HepG2 (cell line): Measurements from ENCODE around the gene FAM174C. TPM values are rescaled to one million over a fixed set of nuclear protein-coding genes. Genes with fewer than 3 reads are reported as not detected.

ENCODE experiments used
- CC2D1A ChIP-seq: sonication (generic); formaldehyde crosslinking; IDR thresholded peaks from 2 replicates; pipeline ENCODE4 v1.8.1; 2023; ENCODE audit warnings: mild to moderate bottlenecking, missing genetic modification reagents
- CSRNP2 ChIP-seq: sonication (generic); formaldehyde crosslinking; conservative IDR thresholded peaks from 2 replicates; pipeline ENCODE4 v1.8.0; 2022; ENCODE audit warnings: low read depth, missing genetic modification reagents
- HIVEP1 ChIP-seq: sonication (generic); formaldehyde crosslinking; IDR thresholded peaks from 2 replicates; pipeline ENCODE4 v1.4.0; 2020; ENCODE audit warnings: mild to moderate bottlenecking, missing genetic modification reagents
- HOXA3 ChIP-seq: sonication (generic); formaldehyde crosslinking; IDR thresholded peaks from 2 replicates; pipeline ENCODE4 v1.5.0; 2020; ENCODE audit warnings: missing genetic modification reagents
- KIAA2018 ChIP-seq: sonication (generic); formaldehyde crosslinking; IDR thresholded peaks from 2 replicates; pipeline ENCODE4 v1.5.0; 2020; ENCODE audit warnings: mild to moderate bottlenecking, missing genetic modification reagents, borderline replicate concordance
- MAZ ChIP-seq, 2 experiments: sonication (generic) in 1 of 2; formaldehyde crosslinking in 1 of 2; IDR thresholded peaks; 2 replicates each; pipeline versions ENCODE4 v1.5.0 to v1.6.1; 2012 to 2020; ENCODE audit warnings: low read depth in 2 of 2, mild to moderate bottlenecking in 2 of 2, borderline replicate concordance in 1 of 2, improper control_type of control experiment in 1 of 2, low read length in 1 of 2, missing genetic modification reagents in 1 of 2, moderate library complexity in 1 of 2
- MIXL1 ChIP-seq: IDR thresholded peaks from 2 replicates; pipeline ENCODE4 v1.6.1; 2016
- PHF5A ChIP-seq: IDR thresholded peaks from one replicate; pipeline ENCODE4 v1.6.1; 2018; ENCODE audit warnings: low read depth, missing genetic modification reagents; ENCODE audit not compliant: unreplicated experiment
- SMARCC2 ChIP-seq: fragments of 450-650 bp; IDR thresholded peaks from 2 replicates; pipeline ENCODE4 v1.6.1; 2017; ENCODE audit warnings: antibody characterized with exemption, mild to moderate bottlenecking
- TRIM24 ChIP-seq: sonication (generic); formaldehyde crosslinking; IDR thresholded peaks from 2 replicates; pipeline ENCODE4 v1.8.0; 2022; ENCODE audit warnings: mild to moderate bottlenecking, missing genetic modification reagents
- U2AF2 ChIP-seq: fragments of 200-400 bp; formaldehyde crosslinking; IDR thresholded peaks from 2 replicates; pipeline ENCODE4 v1.6.1; 2017; ENCODE audit warnings: low read depth, mild to moderate bottlenecking, low read length
- ZNF18 ChIP-seq: sonication (generic); formaldehyde crosslinking; IDR thresholded peaks from 2 replicates; pipeline ENCODE4 v1.8.0; 2022; ENCODE audit warnings: mild to moderate bottlenecking, missing genetic modification reagents; ENCODE audit not compliant: insufficient replicate concordance
- ZNF580 ChIP-seq: IDR thresholded peaks from 2 replicates; pipeline ENCODE4 v1.6.1; 2016; ENCODE audit warnings: low read depth, borderline replicate concordance
- ZNF713 ChIP-seq: sonication (generic); formaldehyde crosslinking; IDR thresholded peaks from 2 replicates; pipeline ENCODE4 v1.4.0; 2020; ENCODE audit warnings: mild to moderate bottlenecking, missing genetic modification reagents
- polyA plus RNA-seq, 8 experiments: library from polyadenylated mRNA; depleted of rRNA in 3 of 8; stranded (reverse) in 7 of 8; unstranded in 1 of 8; fragments of >200 nt; fragmentation: Illumina TruSeq in 4 of 8; extraction: Trizol in 4 of 8; gene quantifications; 2 replicates each; pipeline versions ENCODE4 v1.2.1 to v1.2.3, GENCODE V29; 2011 to 2016; ENCODE audit warnings: low read depth in 4 of 8, missing spikeins in 1 of 8, mixed read lengths in 1 of 8; ENCODE audit not compliant: insufficient read depth in 1 of 8
- total RNA-seq, 5 experiments: library from RNA; depleted of rRNA; stranded (reverse); fragments of >200 nt; fragmentation: Illumina TruSeq; extraction: Trizol; gene quantifications; 2 replicates each; pipeline ENCODE4 v1.2.3, GENCODE V29; 2016; ENCODE audit warnings: low read depth in 1 of 5
- TF ChIP-seq, protein P1 (sequence below): IDR thresholded peaks from 2 replicates; pipeline ENCODE4 v1.6.1; 2018; ENCODE audit warnings: missing genetic modification reagents, mild to moderate bottlenecking, missing compliant biosample characterization

Gene FAM174C
- total and polyA plus RNA-seq, 2 of the 13 experiments (the other 11 are each of a cell fraction or from before 2014, with no cell fraction given): 19.5 to 31.3 TPM

GRCh38 chr19:1266129-1266915 lies 9.0 kb upstream of the FAM174C start (continued):
- TF ChIP-seq U2AF2: 0 out of 2 replicates have a peak, but pooled peaks have one; percentile 13
- TF ChIP-seq PHF5A: no peak
- no peak for TF ChIP-seq ZNF580 (CRISPR knock-in tag)
- TF ChIP-seq ZNF713 (CRISPR knock-in tag): 0 out of 2 replicates have a peak, but pooled peaks have one; percentile 75
- no peak; the same call in 1 of the 2 replicates for TF ChIP-seq MIXL1 (CRISPR knock-in tag)
- no peak for TF ChIP-seq SMARCC2
- no peak for TF ChIP-seq CSRNP2 (CRISPR knock-in tag)
- no peak for TF ChIP-seq KIAA2018
- TF ChIP-seq HIVEP1 (CRISPR knock-in tag): no peak; the same call in none of the 2 replicates
- TF ChIP-seq CC2D1A: no peak
- TF ChIP-seq, protein P1, sequence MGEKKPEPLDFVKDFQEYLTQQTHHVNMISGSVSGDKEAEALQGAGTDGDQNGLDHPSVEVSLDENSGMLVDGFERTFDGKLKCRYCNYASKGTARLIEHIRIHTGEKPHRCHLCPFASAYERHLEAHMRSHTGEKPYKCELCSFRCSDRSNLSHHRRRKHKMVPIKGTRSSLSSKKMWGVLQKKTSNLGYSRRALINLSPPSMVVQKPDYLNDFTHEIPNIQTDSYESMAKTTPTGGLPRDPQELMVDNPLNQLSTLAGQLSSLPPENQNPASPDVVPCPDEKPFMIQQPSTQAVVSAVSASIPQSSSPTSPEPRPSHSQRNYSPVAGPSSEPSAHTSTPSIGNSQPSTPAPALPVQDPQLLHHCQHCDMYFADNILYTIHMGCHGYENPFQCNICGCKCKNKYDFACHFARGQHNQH (CRISPR knock-in tag): 0 out of 2 replicates have a peak, but pooled peaks have one; percentile 33
- TF ChIP-seq ZNF18 (CRISPR knock-in tag): peak; percentile 22
- peak; percentile 39 for TF ChIP-seq HOXA3
- TF ChIP-seq MAZ (IDR thresholded peaks at IDR 0.05; ENCODE audit: borderline replicate concordance, low read depth, low read length): peak; percentile 95
- TF ChIP-seq MAZ (CRISPR knock-in tag; IDR thresholded peaks at IDR 0.05; ENCODE audit: low read depth): peak; percentile 73
- TF ChIP-seq TRIM24 (CRISPR knock-in tag): no peak
